K562 (cell line): ENCODE results near the gene BSCL2. TPM values are rescaled to one million over a fixed set of nuclear protein-coding genes. Genes with fewer than 3 reads are reported as not detected.
A peak's percentile ranks its signal among the peaks of the same experiment; 100 is the strongest.

Source experiments
- ESRRA ChIP-seq: fragments of 450-650 bp; IDR thresholded peaks from 2 replicates; pipeline ENCODE4 v1.6.1; 2014; ENCODE audit warnings: low read depth, mild to moderate bottlenecking, moderate library complexity, borderline replicate concordance
- GTF2F1 ChIP-seq: IDR thresholded peaks from 2 replicates; pipeline ENCODE4 v1.6.1; 2011; ENCODE audit warnings: low read depth, low read length, improper control_type of control experiment
- KAT7 ChIP-seq: sonication (generic); formaldehyde crosslinking; IDR thresholded peaks from 2 replicates; pipeline ENCODE4 v1.8.0; 2022; ENCODE audit warnings: missing genetic modification reagents, mild to moderate bottlenecking, borderline replicate concordance
- KLF13 ChIP-seq: fragments of 450-650 bp; IDR thresholded peaks from 2 replicates; pipeline ENCODE4 v1.6.1; 2016; ENCODE audit warnings: missing genetic modification characterization, low read depth, mild to moderate bottlenecking, missing compliant biosample characterization, moderate library complexity, borderline replicate concordance
- MBD2 ChIP-seq: sonication (generic); IDR thresholded peaks from 2 replicates; pipeline ENCODE4 v1.6.1; 2016; ENCODE audit warnings: low read depth, borderline replicate concordance
- SMAD4 ChIP-seq: fragments of 250-450 bp; sonication (Bioruptor Pico); conservative IDR thresholded peaks from 2 replicates; pipeline ENCODE4 v1.8.0; 2021; ENCODE audit warnings: inconsistent platforms, mild to moderate bottlenecking, moderate library complexity
- polyA plus RNA-seq, 8 experiments: library from polyadenylated mRNA; depleted of rRNA in 4 of 8; stranded (reverse) in 5 of 8; unstranded in 3 of 8; fragments of >200 nt; fragmentation: Nextera tagmentation in 2 of 8; fragmentation: Illumina TruSeq in 1 of 8; extraction: Ambion mirVana in 2 of 8; extraction: Trizol in 1 of 8; gene quantifications; 2 replicates each; pipeline versions ENCODE4 v1.2.1 to v1.2.3, GENCODE V29; 2011 to 2014; ENCODE audit warnings: inconsistent platforms in 1 of 8, missing spikeins in 1 of 8
- total RNA-seq, 7 experiments: library from RNA; depleted of rRNA in 6 of 7; stranded (reverse); fragments of >200 nt in 6 of 7; fragmentation: Illumina TruSeq in 2 of 7; extraction: Trizol in 2 of 7; gene quantifications; 2 replicates each; pipeline versions ENCODE4 v1.2.1 to v1.2.3, GENCODE V29; 2011 to 2021; ENCODE audit warnings: low replicate concordance in 1 of 7
- TF ChIP-seq, protein P1 (sequence below), 2 experiments: fragments of 450-650 bp; IDR thresholded peaks; 2 replicates each; pipeline ENCODE4 v1.6.1; 2016
- TF ChIP-seq, protein P2 (sequence below), 2 experiments: fragments of 450-650 bp in 1 of 2; sonication (generic) in 1 of 2; formaldehyde crosslinking in 1 of 2; IDR thresholded peaks; 2 replicates each; pipeline versions ENCODE4 v1.7.1 to v1.9.0; 2016 to 2022; ENCODE audit warnings: inconsistent platforms in 1 of 2, mild to moderate bottlenecking in 1 of 2, missing genetic modification reagents in 1 of 2
- TF ChIP-seq, protein P3 (sequence below): fragments of 450-650 bp; formaldehyde crosslinking; IDR thresholded peaks from 2 replicates; pipeline ENCODE4 v1.4.0; 2022; ENCODE audit warnings: mild to moderate bottlenecking, moderate library complexity

BSCL2 gene
- total and polyA plus RNA-seq, 9 of the 15 experiments (the other 6 are each of a cell fraction or from before 2014, with no cell fraction given), result 18.9 to 51.7 (median 35.2) TPM

DNA sequence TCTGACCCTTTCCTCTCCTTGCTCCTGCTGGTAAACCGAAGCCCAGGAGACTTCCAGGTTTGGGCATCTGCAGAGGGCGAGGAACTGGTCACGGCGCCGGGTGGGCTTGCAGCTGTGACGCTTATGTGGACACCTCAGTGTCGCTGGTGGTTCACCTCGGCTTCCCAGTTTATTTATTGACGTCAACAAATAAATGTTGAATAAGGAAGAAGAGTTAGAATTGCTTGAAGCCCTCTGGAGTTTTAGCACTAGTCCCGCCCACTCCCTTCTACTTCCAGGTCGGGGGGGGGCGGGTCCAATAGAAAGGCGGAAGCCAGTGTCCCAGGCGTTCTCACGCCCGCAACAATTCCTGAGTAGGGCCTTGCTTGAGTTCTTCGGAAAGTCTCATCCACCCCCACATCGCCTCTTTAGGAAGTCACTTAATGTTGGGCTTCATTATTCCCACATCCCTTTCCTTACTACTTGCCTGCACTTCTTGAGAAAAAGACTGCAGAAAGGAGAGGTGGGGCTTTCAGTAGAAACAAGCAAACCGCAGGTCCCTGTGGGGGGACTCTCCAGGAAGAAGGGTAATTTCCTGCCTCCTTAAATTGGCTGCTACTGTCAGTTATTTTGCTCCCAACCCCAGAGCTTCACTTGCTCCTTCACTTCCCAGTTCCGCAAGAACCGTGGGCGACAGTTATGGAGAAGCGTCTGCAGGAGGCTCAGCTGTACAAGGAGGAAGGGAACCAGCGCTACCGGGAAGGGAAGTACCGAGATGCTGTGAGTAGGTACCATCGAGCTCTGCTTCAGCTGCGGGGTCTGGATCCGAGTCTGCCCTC lies 21.2 kb upstream of the BSCL2 start, which contains the start of gene TTC9C (continued):
- TF ChIP-seq, protein P1, sequence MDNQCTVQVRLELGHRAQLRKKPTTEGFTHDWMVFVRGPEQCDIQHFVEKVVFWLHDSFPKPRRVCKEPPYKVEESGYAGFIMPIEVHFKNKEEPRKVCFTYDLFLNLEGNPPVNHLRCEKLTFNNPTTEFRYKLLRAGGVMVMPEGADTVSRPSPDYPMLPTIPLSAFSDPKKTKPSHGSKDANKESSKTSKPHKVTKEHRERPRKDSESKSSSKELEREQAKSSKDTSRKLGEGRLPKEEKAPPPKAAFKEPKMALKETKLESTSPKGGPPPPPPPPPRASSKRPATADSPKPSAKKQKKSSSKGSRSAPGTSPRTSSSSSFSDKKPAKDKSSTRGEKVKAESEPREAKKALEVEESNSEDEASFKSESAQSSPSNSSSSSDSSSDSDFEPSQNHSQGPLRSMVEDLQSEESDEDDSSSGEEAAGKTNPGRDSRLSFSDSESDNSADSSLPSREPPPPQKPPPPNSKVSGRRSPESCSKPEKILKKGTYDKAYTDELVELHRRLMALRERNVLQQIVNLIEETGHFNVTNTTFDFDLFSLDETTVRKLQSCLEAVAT (IDR thresholded peaks at IDR 0.05), result peak in 1 of 2 experiments; percentile 24; a peak in 1 of 4 replicates
- TF ChIP-seq KAT7 (CRISPR knock-in tag) (0 out of 2 replicates have a peak, but pooled peaks have one; percentile 4), KLF13 (tag) (peak; percentile 96), MBD2 (peak; percentile 53; the same call in 1 of the 2 replicates), GTF2F1 (0 out of 2 replicates have a peak, but pooled peaks have one; percentile 15), SMAD4 (0 out of 2 replicates have a peak, but pooled peaks have one; percentile 8), ESRRA (0 out of 2 replicates have a peak, but pooled peaks have one; percentile 49)
- TF ChIP-seq, protein P2, sequence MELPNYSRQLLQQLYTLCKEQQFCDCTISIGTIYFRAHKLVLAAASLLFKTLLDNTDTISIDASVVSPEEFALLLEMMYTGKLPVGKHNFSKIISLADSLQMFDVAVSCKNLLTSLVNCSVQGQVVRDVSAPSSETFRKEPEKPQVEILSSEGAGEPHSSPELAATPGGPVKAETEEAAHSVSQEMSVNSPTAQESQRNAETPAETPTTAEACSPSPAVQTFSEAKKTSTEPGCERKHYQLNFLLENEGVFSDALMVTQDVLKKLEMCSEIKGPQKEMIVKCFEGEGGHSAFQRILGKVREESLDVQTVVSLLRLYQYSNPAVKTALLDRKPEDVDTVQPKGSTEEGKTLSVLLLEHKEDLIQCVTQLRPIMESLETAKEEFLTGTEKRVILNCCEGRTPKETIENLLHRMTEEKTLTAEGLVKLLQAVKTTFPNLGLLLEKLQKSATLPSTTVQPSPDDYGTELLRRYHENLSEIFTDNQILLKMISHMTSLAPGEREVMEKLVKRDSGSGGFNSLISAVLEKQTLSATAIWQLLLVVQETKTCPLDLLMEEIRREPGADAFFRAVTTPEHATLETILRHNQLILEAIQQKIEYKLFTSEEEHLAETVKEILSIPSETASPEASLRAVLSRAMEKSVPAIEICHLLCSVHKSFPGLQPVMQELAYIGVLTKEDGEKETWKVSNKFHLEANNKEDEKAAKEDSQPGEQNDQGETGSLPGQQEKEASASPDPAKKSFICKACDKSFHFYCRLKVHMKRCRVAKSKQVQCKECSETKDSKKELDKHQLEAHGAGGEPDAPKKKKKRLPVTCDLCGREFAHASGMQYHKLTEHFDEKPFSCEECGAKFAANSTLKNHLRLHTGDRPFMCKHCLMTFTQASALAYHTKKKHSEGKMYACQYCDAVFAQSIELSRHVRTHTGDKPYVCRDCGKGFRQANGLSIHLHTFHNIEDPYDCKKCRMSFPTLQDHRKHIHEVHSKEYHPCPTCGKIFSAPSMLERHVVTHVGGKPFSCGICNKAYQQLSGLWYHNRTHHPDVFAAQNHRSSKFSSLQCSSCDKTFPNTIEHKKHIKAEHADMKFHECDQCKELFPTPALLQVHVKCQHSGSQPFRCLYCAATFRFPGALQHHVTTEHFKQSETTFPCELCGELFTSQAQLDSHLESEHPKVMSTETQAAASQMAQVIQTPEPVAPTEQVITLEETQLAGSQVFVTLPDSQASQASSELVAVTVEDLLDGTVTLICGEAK (IDR thresholded peaks at IDR 0.05), result peak; percentile 93
- TF ChIP-seq, protein P2 (CRISPR knock-in tag; IDR thresholded peaks at IDR 0.05), result no peak
- TF ChIP-seq, protein P3, sequence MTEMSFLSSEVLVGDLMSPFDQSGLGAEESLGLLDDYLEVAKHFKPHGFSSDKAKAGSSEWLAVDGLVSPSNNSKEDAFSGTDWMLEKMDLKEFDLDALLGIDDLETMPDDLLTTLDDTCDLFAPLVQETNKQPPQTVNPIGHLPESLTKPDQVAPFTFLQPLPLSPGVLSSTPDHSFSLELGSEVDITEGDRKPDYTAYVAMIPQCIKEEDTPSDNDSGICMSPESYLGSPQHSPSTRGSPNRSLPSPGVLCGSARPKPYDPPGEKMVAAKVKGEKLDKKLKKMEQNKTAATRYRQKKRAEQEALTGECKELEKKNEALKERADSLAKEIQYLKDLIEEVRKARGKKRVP (CRISPR knock-in tag), result no peak
